Smooth muscle cell (in vitro differentiated cells): ENCODE data around the gene RPTOR. TPM values are rescaled to one million over a fixed set of nuclear protein-coding genes. Genes with fewer than 3 reads are reported as not detected.

Experiments used
- DNase-seq: peaks from one replicate; lab custom pipeline; 2025; ENCODE audit not compliant: unreplicated experiment; lab: John Stamatoyannopoulos, UW
- H2AFZ ChIP-seq: fragments of 200-600 bp; sonication (generic); 2 replicates; pipeline ENCODE4 v1.6.0; 2016; ENCODE audit warnings: antibody characterized with exemption, low read depth, mild to moderate bottlenecking
- H3F3A ChIP-seq: fragments of 200-600 bp; sonication (generic); 2 replicates; pipeline ENCODE4 v1.6.0; 2017; ENCODE audit warnings: antibody characterized with exemption, low read depth
- H3K27ac ChIP-seq: fragments of 200-600 bp; sonication (generic); 2 replicates; pipeline ENCODE4 v1.5.1; 2016; ENCODE audit warnings: low read depth, mild to moderate bottlenecking
- H3K27me3 ChIP-seq: fragments of 200-600 bp; sonication (generic); 2 replicates; pipeline ENCODE4 v1.6.1; 2016; ENCODE audit warnings: low read depth, mild to moderate bottlenecking
- H3K36me3 ChIP-seq: fragments of 200-600 bp; sonication (generic); 2 replicates; pipeline ENCODE4 v1.5.1; 2016; ENCODE audit warnings: low read depth
- H3K4me1 ChIP-seq: fragments of 200-600 bp; sonication (generic); 2 replicates; pipeline ENCODE4 v1.5.1; 2016; ENCODE audit warnings: low read depth
- H3K4me2 ChIP-seq: fragments of 200-600 bp; sonication (generic); 2 replicates; pipeline ENCODE4 v1.6.0; 2016; ENCODE audit warnings: mild to moderate bottlenecking
- H3K4me3 ChIP-seq: fragments of 200-600 bp; sonication (generic); 2 replicates; pipeline ENCODE4 v1.5.1; 2016; ENCODE audit warnings: mild to moderate bottlenecking
- H3K79me2 ChIP-seq: fragments of 200-600 bp; sonication (generic); 2 replicates; pipeline ENCODE4 v1.6.0; 2016; ENCODE audit warnings: low read depth, mild to moderate bottlenecking
- H3K9ac ChIP-seq: fragments of 200-600 bp; sonication (generic); 2 replicates; pipeline ENCODE4 v1.6.0; 2016; ENCODE audit warnings: low read depth
- H3K9me3 ChIP-seq: fragments of 200-600 bp; sonication (generic); replicated peaks from 2 replicates; pipeline ENCODE4 v1.5.1; 2016; ENCODE audit warnings: low read depth
- H4K20me1 ChIP-seq: fragments of 200-600 bp; sonication (generic); 2 replicates; pipeline ENCODE4 v1.6.0; 2016; ENCODE audit warnings: low read depth
- CTCF ChIP-seq: fragments of 200-600 bp; sonication (generic); IDR thresholded peaks from 2 replicates; pipeline ENCODE4 v1.5.1; 2017; ENCODE audit warnings: borderline replicate concordance, mild to moderate bottlenecking, antibody characterized with exemption; ENCODE audit not compliant: insufficient read depth, poor library complexity, severe bottlenecking
- WGBS: methylation state at CpG from one replicate; pipeline ENCODE4 v1.1.7; 2016; ENCODE audit warnings: low lambda C conversion rate; 5-methylcytosine and 5-hydroxymethylcytosine counted together
- polyA plus RNA-seq: library from polyadenylated mRNA; unstranded; fragments of >200 nt; fragmentation: Nextera tagmentation; extraction: Ambion mirVana; gene quantifications from 2 replicates; pipeline ENCODE4 v1.2.1, GENCODE V29; 2016
- total RNA-seq: library from RNA; depleted of rRNA; stranded (reverse); fragments of >200 nt; gene quantifications from 2 replicates; pipeline ENCODE4 v1.2.3, GENCODE V29; 2014

Gene RPTOR
- total and polyA plus RNA-seq, 2 experiments from 2014 or later: 10.6 to 12.2 TPM

GRCh38 chr17:80682372-80682771, 137.7 kb downstream of the RPTOR start:
- Histone ChIP-seq H3F3A (peaks cover 11% of the 10 kb centered on the region), H2AFZ (no peak overlapping the region), H3K9ac (no peak overlapping the region), H3K27ac (no peak overlapping the region), H4K20me1 (peaks cover 56% of the 10 kb centered on the region), H3K9me3 (no peaks in the 10 kb centered on the region), H3K4me3 (no peak overlapping the region), H3K79me2 (peaks cover 18% of the 10 kb centered on the region), H3K36me3 (no peaks in the 10 kb centered on the region), H3K4me1 (peaks cover 14% of the 10 kb centered on the region), H3K27me3 (no peaks in the 10 kb centered on the region), H3K4me2 (no peak overlapping the region)
- DNase-seq: no peak
- 90% methylated on average over 6 of the region's 6 CpGs for WGBS
- TF ChIP-seq CTCF: no peak

- TF ChIP-seq CTCF: no peak
- Histone ChIP-seq H3K9me3 (no peaks in the 10 kb centered on the region), H3K4me3 (no peak overlapping the region), H3F3A (peaks cover 5% of the 10 kb centered on the region), H3K9ac (no peak overlapping the region), H3K79me2 (peaks cover 25% of the 10 kb centered on the region), H2AFZ (no peak overlapping the region), H3K27ac (no peak overlapping the region), H3K4me1 (peaks cover 10% of the 10 kb centered on the region), H3K27me3 (no peaks in the 10 kb centered on the region), H4K20me1 (peaks cover 63% of the 10 kb centered on the region), H3K36me3 (no peaks in the 10 kb centered on the region), H3K4me2 (no peak overlapping the region)
- 86% methylated on average over 10 of the region's 10 CpGs for WGBS
- DNase-seq: no peak
Observed at GRCh38 chr17:80683625-80684104, 139.0 kb downstream of the RPTOR start.

- H2AFZ ChIP-seq: no peak overlapping the region
- H3K79me2 ChIP-seq: peaks cover 24% of the 10 kb centered on the region
- no peak overlapping the region for H3K27ac ChIP-seq
- H3K9ac ChIP-seq: no peak overlapping the region
- peaks cover 5% of the 10 kb centered on the region for H3F3A ChIP-seq
- H3K4me3 ChIP-seq: no peak overlapping the region
- no peak for DNase-seq
- no peaks in the 10 kb centered on the region for H3K4me1 ChIP-seq
- no peaks in the 10 kb centered on the region for H3K9me3 ChIP-seq
- H3K27me3 ChIP-seq: no peaks in the 10 kb centered on the region
- TF ChIP-seq CTCF: no peak
- H3K4me2 ChIP-seq: no peak overlapping the region
- H4K20me1 ChIP-seq: peaks cover 74% of the 10 kb centered on the region
- WGBS: 95% methylated on average over 9 of the region's 9 CpGs
- no peaks in the 10 kb centered on the region for H3K36me3 ChIP-seq
Observed at GRCh38 chr17:80687839-80688238, 143.2 kb downstream of the RPTOR start.

- no peaks in the 10 kb centered on the region for H3K27me3 ChIP-seq
- peaks cover 35% of the 10 kb centered on the region for H3K79me2 ChIP-seq
- H3K36me3 ChIP-seq: no peaks in the 10 kb centered on the region
- no peaks in the 10 kb centered on the region for H3K4me1 ChIP-seq
- H3K27ac ChIP-seq: no peak overlapping the region
- H3K9ac ChIP-seq: no peak overlapping the region
- DNase-seq: no peak
- peaks cover 5% of the 10 kb centered on the region for H3F3A ChIP-seq
- H2AFZ ChIP-seq: no peak overlapping the region
- 67% methylated on average over 13 of the region's 13 CpGs for WGBS
- no peak for TF ChIP-seq CTCF
- H3K4me2 ChIP-seq: peak overlapping the region; percentile 20
- no peaks in the 10 kb centered on the region for H3K9me3 ChIP-seq
- peaks cover 73% of the 10 kb centered on the region for H4K20me1 ChIP-seq
- no peak overlapping the region for H3K4me3 ChIP-seq
Observed at GRCh38 chr17:80689129-80689619, 144.5 kb downstream of the RPTOR start.
